ENCODE measurements around the gene NMRK1. TPM values are rescaled to one million over a fixed set of nuclear protein-coding genes. Genes with fewer than 3 reads are reported as not detected.

The NMRK1 gene
- total and polyA plus RNA-seq, 2 experiments from 2014 or later, result 6.2 to 15.8 TPM

GRCh38 chr9:75039009-75039408 lies 48.9 kb downstream of the NMRK1 start (continued):
- TF ChIP-seq ZNF462 (CRISPR knock-in tag; IDR thresholded peaks at IDR 0.05) (no peak), REST (IDR thresholded peaks at IDR 0.05; ENCODE audit: unreplicated experiment) (no peak), NANOG (IDR thresholded peaks at IDR 0.05; ENCODE audit: borderline replicate concordance) (no peak), ETS1 (IDR thresholded peaks at IDR 0.05) (no peak), ZNF331 (CRISPR knock-in tag; IDR thresholded peaks at IDR 0.05; ENCODE audit: low read depth) (no peak)
